Glutamatergic neuron (in vitro differentiated cells): Measurements from ENCODE around the gene C17orf107. TPM values are rescaled to one million over a fixed set of nuclear protein-coding genes. Genes with fewer than 3 reads are reported as not detected.

Source experiments
- DNase-seq: peaks from one replicate; pipeline ENCODE4 v3.0.0; 2022
- H3K27ac Mint-ChIP-seq: one replicate; pipeline ENCODE4 v1.8.0; 2020; ENCODE audit warnings: mild to moderate bottlenecking, mixed read lengths, inconsistent platforms; ENCODE audit not compliant: unreplicated experiment
- H3K27me3 Mint-ChIP-seq: one replicate; pipeline ENCODE4 v1.8.0; 2020; ENCODE audit warnings: mild to moderate bottlenecking, moderate library complexity, mixed read lengths, inconsistent platforms; ENCODE audit not compliant: unreplicated experiment
- H3K36me3 Mint-ChIP-seq: one replicate; pipeline ENCODE4 v1.8.0; 2020; ENCODE audit warnings: mild to moderate bottlenecking, mixed read lengths, inconsistent platforms; ENCODE audit not compliant: unreplicated experiment
- H3K4me1 Mint-ChIP-seq: one replicate; pipeline ENCODE4 v1.8.0; 2020; ENCODE audit warnings: mild to moderate bottlenecking, low read depth, mixed read lengths, inconsistent platforms; ENCODE audit not compliant: unreplicated experiment
- H3K4me3 Mint-ChIP-seq: one replicate; pipeline ENCODE4 v1.8.0; 2020; ENCODE audit warnings: mild to moderate bottlenecking, mixed read lengths, inconsistent platforms; ENCODE audit not compliant: unreplicated experiment
- H3K9me3 Mint-ChIP-seq: one replicate; pipeline ENCODE4 v1.8.0; 2020; ENCODE audit warnings: mild to moderate bottlenecking, moderate library complexity, mixed read lengths, inconsistent platforms; ENCODE audit not compliant: unreplicated experiment
- total RNA-seq: library from RNA; stranded (reverse); fragmentation: NEBNext Ultra II Directional; extraction: Animal tissue kit (Norgen Biotek cat#: 25700); gene quantifications from one replicate; pipeline ENCODE4 v1.2.1, GENCODE V29; 2021; ENCODE audit not compliant: unreplicated experiment
- TF ChIP-seq, protein P1 (sequence below): fragments of 200-600 bp; sonication (generic); IDR thresholded peaks from one replicate; pipeline ENCODE4 v1.5.0; 2021; ENCODE audit not compliant: partially characterized antibody, unreplicated experiment

Gene C17orf107
- total RNA-seq, 1 donor from 2014 or later = 11.1 TPM

DNA sequence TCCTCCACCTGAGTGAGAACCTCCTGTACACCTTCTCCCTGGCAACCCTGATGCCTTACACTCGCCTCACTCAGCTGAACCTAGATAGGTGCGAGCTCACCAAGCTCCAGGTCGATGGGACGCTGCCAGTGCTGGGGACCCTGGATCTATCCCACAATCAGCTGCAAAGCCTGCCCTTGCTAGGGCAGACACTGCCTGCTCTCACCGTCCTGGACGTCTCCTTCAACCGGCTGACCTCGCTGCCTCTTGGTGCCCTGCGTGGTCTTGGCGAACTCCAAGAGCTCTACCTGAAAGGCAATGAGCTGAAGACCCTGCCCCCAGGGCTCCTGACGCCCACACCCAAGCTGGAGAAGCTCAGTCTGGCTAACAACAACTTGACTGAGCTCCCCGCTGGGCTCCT, 33.4 kb downstream of the C17orf107 start:
- Mint-ChIP-seq H3K4me1 (no peaks in the 10 kb centered on the region), H3K27me3 (peaks cover 8% of the 10 kb centered on the region), H3K4me3 (no peak overlapping the region), H3K27ac (no peak overlapping the region), H3K36me3 (peaks cover 8% of the 10 kb centered on the region), H3K9me3 (peaks cover 4% of the 10 kb centered on the region)
- TF ChIP-seq, protein P1, sequence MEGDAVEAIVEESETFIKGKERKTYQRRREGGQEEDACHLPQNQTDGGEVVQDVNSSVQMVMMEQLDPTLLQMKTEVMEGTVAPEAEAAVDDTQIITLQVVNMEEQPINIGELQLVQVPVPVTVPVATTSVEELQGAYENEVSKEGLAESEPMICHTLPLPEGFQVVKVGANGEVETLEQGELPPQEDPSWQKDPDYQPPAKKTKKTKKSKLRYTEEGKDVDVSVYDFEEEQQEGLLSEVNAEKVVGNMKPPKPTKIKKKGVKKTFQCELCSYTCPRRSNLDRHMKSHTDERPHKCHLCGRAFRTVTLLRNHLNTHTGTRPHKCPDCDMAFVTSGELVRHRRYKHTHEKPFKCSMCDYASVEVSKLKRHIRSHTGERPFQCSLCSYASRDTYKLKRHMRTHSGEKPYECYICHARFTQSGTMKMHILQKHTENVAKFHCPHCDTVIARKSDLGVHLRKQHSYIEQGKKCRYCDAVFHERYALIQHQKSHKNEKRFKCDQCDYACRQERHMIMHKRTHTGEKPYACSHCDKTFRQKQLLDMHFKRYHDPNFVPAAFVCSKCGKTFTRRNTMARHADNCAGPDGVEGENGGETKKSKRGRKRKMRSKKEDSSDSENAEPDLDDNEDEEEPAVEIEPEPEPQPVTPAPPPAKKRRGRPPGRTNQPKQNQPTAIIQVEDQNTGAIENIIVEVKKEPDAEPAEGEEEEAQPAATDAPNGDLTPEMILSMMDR = no peak
- DNase-seq = no peak

- H3K36me3 Mint-ChIP-seq = peaks cover 8% of the 10 kb centered on the region
- H3K27ac Mint-ChIP-seq = no peak overlapping the region
- H3K4me3 Mint-ChIP-seq = no peak overlapping the region
- peaks cover 5% of the 10 kb centered on the region for H3K4me1 Mint-ChIP-seq
- DNase-seq = no peak
- TF ChIP-seq, protein P1 = no peak
- peaks cover 9% of the 10 kb centered on the region for H3K27me3 Mint-ChIP-seq
- H3K9me3 Mint-ChIP-seq = peaks cover 4% of the 10 kb centered on the region
These were observed 34.3 kb downstream of the C17orf107 start for GRCh38 chr17:4933646-4934045.

GRCh38 chr17:4934173-4934979, 35.0 kb downstream of the C17orf107 start:
- no peak overlapping the region for H3K4me3 Mint-ChIP-seq
- no peak overlapping the region for H3K27ac Mint-ChIP-seq

DNA sequence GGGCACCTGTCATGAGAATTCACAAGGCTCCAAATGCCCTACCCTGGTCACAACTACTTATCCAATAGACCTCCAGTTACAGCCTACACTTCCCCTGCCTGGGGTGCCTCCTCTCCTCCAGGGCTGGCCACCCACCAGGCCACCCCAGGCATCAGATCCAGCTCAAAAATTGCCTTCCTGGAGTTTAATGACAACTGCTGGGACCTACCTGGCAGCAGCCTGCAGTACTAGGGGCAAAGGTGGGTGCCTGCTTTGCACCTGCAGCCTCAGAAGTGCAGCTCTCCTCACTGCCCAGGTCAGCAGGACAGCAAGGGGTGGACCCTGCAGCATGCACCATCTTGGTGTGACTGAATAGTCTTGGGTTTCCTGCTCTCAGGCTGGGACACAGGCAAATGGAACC, 36.3 kb downstream of the C17orf107 start:
- Mint-ChIP-seq H3K36me3 (peaks cover 4% of the 10 kb centered on the region), H3K27ac (no peak overlapping the region), H3K4me3 (no peak overlapping the region), H3K9me3 (peaks cover 11% of the 10 kb centered on the region), H3K27me3 (peaks cover 15% of the 10 kb centered on the region), H3K4me1 (peaks cover 7% of the 10 kb centered on the region)
- TF ChIP-seq, protein P1 = no peak
- DNase-seq = no peak

More at GRCh38 chr17:4934173-4934979, 35.0 kb downstream of the C17orf107 start:
- DNase-seq = no peak
- Mint-ChIP-seq H3K4me1 (peaks cover 7% of the 10 kb centered on the region), H3K36me3 (peaks cover 4% of the 10 kb centered on the region), H3K27me3 (peaks cover 11% of the 10 kb centered on the region), H3K9me3 (peaks cover 5% of the 10 kb centered on the region)
- TF ChIP-seq, protein P1 = no peak

GRCh38 chr17:4936436-4936835, 37.1 kb downstream of the C17orf107 start:
- TF ChIP-seq, protein P1 = no peak
- Mint-ChIP-seq H3K36me3 (peaks cover 1% of the 10 kb centered on the region), H3K4me1 (peaks cover 11% of the 10 kb centered on the region), H3K27ac (no peak overlapping the region), H3K27me3 (peaks cover 16% of the 10 kb centered on the region), H3K4me3 (no peak overlapping the region), H3K9me3 (peaks cover 11% of the 10 kb centered on the region)
- DNase-seq = no peak
